K562 (cell line): Measurements from ENCODE around the gene NPB.

ENCODE experiments used
- BHLHE40 ChIP-seq: IDR thresholded peaks from 2 replicates; pipeline ENCODE4 v1.6.1; 2011; ENCODE audit warnings: low read length, improper control_type of control experiment
- CTCF ChIP-seq, 3 experiments: IDR thresholded peaks in 2 of 3; conservative IDR thresholded peaks in 1 of 3; 2 replicates each; pipeline ENCODE4 v1.5.1; 2011 to 2012; ENCODE audit warnings: low read length in 3 of 3, mild to moderate bottlenecking in 3 of 3, control low read depth in 2 of 3, improper control_type of control experiment in 1 of 3, inconsistent platforms in 1 of 3, low read depth in 1 of 3, mixed read lengths in 1 of 3, moderate library complexity in 1 of 3; ENCODE audit not compliant: insufficient read depth in 2 of 3
- ETV5 ChIP-seq: sonication (generic); formaldehyde crosslinking; IDR thresholded peaks from 2 replicates; pipeline ENCODE4 v1.4.0; 2020; ENCODE audit warnings: low read depth, mild to moderate bottlenecking, missing genetic modification reagents
- MYBL2 ChIP-seq, 2 experiments: fragments of 450-650 bp in 1 of 2; sonication (generic) in 1 of 2; formaldehyde crosslinking in 1 of 2; IDR thresholded peaks; 2 replicates each; pipeline versions ENCODE4 v1.6.1 to v1.8.1; 2017 to 2022; ENCODE audit warnings: borderline replicate concordance in 1 of 2, inconsistent platforms in 1 of 2, low read depth in 1 of 2, mild to moderate bottlenecking in 1 of 2, missing genetic modification reagents in 1 of 2, moderate library complexity in 1 of 2
- POLR2A ChIP-seq: fragments of 450-650 bp; conservative IDR thresholded peaks from 2 replicates; pipeline ENCODE4 v1.6.1; 2016
- SRSF7 ChIP-seq: fragments of 200-400 bp; formaldehyde crosslinking; optimal IDR thresholded peaks from 2 replicates; pipeline ENCODE3; 2017; ENCODE audit warnings: mild to moderate bottlenecking, low read depth, low read length
- ZNF518B ChIP-seq: fragments of 250-450 bp; sonication (Bioruptor Pico); IDR thresholded peaks from 2 replicates; pipeline ENCODE4 v1.5.0; 2021; ENCODE audit warnings: mild to moderate bottlenecking, moderate library complexity

GRCh38 chr17:81898885-81899284 lies 3.2 kb upstream of the NPB start:
- no peak for TF ChIP-seq ETV5
- no peak for TF ChIP-seq BHLHE40
- TF ChIP-seq SRSF7, result no peak
- TF ChIP-seq CTCF (IDR thresholded peaks at IDR 0.05 in 2 of 3, conservative IDR thresholded peaks at IDR 0.05 in 1 of 3; ENCODE audit: insufficient read depth in 2 of 3, low read depth in 1 of 3, low read length in 3 of 3), result no peak
- TF ChIP-seq MYBL2 (IDR thresholded peaks at IDR 0.05; ENCODE audit: low read depth), result no peak
- TF ChIP-seq MYBL2 (CRISPR knock-in tag; IDR thresholded peaks at IDR 0.05; ENCODE audit: borderline replicate concordance), result no peak
- TF ChIP-seq POLR2A, result no peak
- TF ChIP-seq ZNF518B, result no peak
